Measurements from ENCODE around the gene RHOG. TPM values are rescaled to one million over a fixed set of nuclear protein-coding genes. Genes with fewer than 3 reads are reported as not detected.

RHOG gene
- total RNA-seq, 1 experiment from 2014 or later: 33.6 TPM

- TF ChIP-seq ZSCAN18 (CRISPR knock-in tag; IDR thresholded peaks at IDR 0.05) (no peak), SMAD4 (CRISPR knock-in tag; IDR thresholded peaks at IDR 0.05) (no peak)
Observed at GRCh38 chr11:3857628-3858027, 16.9 kb upstream of the RHOG start (continued).

GRCh38 chr11:3856856-3857553 is 16.2 kb upstream of the RHOG start:
- H3K4me3 Mint-ChIP-seq: peak overlapping the region; percentile 94
- no peak overlapping the region for H3K27ac Mint-ChIP-seq
- no peak for ATAC-seq
- no peaks in the 10 kb centered on the region for H3K9me3 Mint-ChIP-seq
- H3K36me3 Mint-ChIP-seq: no peaks in the 10 kb centered on the region
- peaks cover 34% of the 10 kb centered on the region for H3K27me3 Mint-ChIP-seq (ENCODE audit: low read depth)
- POLR2A ChIA-PET: no interaction called here
- DNase-seq (ENCODE audit: low spot score): no peak
- peaks cover 60% of the 10 kb centered on the region for H3K4me1 Mint-ChIP-seq
- CTCF ChIA-PET: interaction anchor here (0.6 to 9.8 kb wide), 6 partner anchors 14 to 213 kb away, joined by 3 to 403 read pairs (median 24); partner anchors contain the start of gene RHOG
- TF ChIP-seq ATF1 (CRISPR knock-in tag; IDR thresholded peaks at IDR 0.05) (no peak), EMX1 (CRISPR knock-in tag; IDR thresholded peaks at IDR 0.05) (no peak), ZSCAN18 (CRISPR knock-in tag; IDR thresholded peaks at IDR 0.05) (no peak), NR1H2 (CRISPR knock-in tag; IDR thresholded peaks at IDR 0.05) (no peak), PRDM15 (CRISPR knock-in tag; IDR thresholded peaks at IDR 0.05) (no peak), TEAD4 (CRISPR knock-in tag; IDR thresholded peaks at IDR 0.05) (no peak), CTCF (IDR thresholded peaks at IDR 0.05) (no peak), ZNF138 (CRISPR knock-in tag; conservative IDR thresholded peaks at IDR 0.05) (no peak), MYBL2 (CRISPR knock-in tag; IDR thresholded peaks at IDR 0.05) (no peak), ZBTB21 (CRISPR knock-in tag; IDR thresholded peaks at IDR 0.05; ENCODE audit: borderline replicate concordance) (no peak), NFE2L1 (CRISPR knock-in tag; IDR thresholded peaks at IDR 0.05) (no peak), SOX15 (CRISPR knock-in tag; IDR thresholded peaks at IDR 0.05) (no peak), ZNF317 (CRISPR knock-in tag; IDR thresholded peaks at IDR 0.05; ENCODE audit: borderline replicate concordance, low read depth) (no peak), RORB (CRISPR knock-in tag; IDR thresholded peaks at IDR 0.05) (no peak), ZNF512 (CRISPR knock-in tag; IDR thresholded peaks at IDR 0.05; ENCODE audit: borderline replicate concordance) (no peak), HMGXB4 (CRISPR knock-in tag; IDR thresholded peaks at IDR 0.05) (no peak)
